Thymus (tissue), 11 donors: Measurements from ENCODE around the gene B4GALT6. TPM values are rescaled to one million over a fixed set of nuclear protein-coding genes. Genes with fewer than 3 reads are reported as not detected.

Experiments
- DNase-seq, 9 donors: peaks; one replicate each; pipeline ENCODE4 v3.0.0-alpha.2; 2013; ENCODE audit warnings: low spot score in 9 of 9, low read depth in 6 of 9, missing footprints in 1 of 9
- H3K27ac ChIP-seq, 2 donors: one replicate each; pipeline ENCODE4 v1.5.1; 2013; ENCODE audit warnings: control low read depth in 1 of 2, low read depth in 1 of 2, low read length in 1 of 2, mild to moderate bottlenecking in 1 of 2, moderate library complexity in 1 of 2
- H3K27me3 ChIP-seq, 2 donors: one replicate each; pipeline ENCODE4 v1.5.1; 2013; ENCODE audit warnings: low read length in 1 of 2; ENCODE audit not compliant: control insufficient read depth in 2 of 2, insufficient read depth in 1 of 2
- H3K36me3 ChIP-seq, 2 donors: one replicate each; pipeline ENCODE4 v1.5.1; 2013; ENCODE audit warnings: low read length in 1 of 2, mild to moderate bottlenecking in 1 of 2, moderate library complexity in 1 of 2; ENCODE audit not compliant: control insufficient read depth in 2 of 2, insufficient read depth in 2 of 2
- H3K4me1 ChIP-seq, 2 donors: one replicate each; pipeline ENCODE4 v1.5.1; 2013; ENCODE audit warnings: low read length in 2 of 2; ENCODE audit not compliant: control insufficient read depth in 2 of 2, insufficient read depth in 2 of 2
- H3K4me3 ChIP-seq, 2 donors: one replicate each; pipeline ENCODE4 v1.5.1; 2013; ENCODE audit warnings: low read length in 2 of 2, control low read depth in 1 of 2, mild to moderate bottlenecking in 1 of 2
- H3K9me3 ChIP-seq, 2 donors: one replicate each; pipeline ENCODE4 v1.5.1; 2013; ENCODE audit warnings: low read length in 1 of 2, mild to moderate bottlenecking in 1 of 2; ENCODE audit not compliant: control insufficient read depth in 2 of 2, insufficient read depth in 1 of 2
- WGBS: extraction: QIAGEN DNeasy Blood & Tissue Kit; methylation state at CpG from one replicate; pipeline ENCODE4 v1.1.7; 2013; 5-methylcytosine and 5-hydroxymethylcytosine counted together
- polyA plus RNA-seq: library from polyadenylated mRNA; stranded (reverse); fragments of 200-250 nt; gene quantifications from one replicate; pipeline ENCODE4 v1.2.3, GENCODE V29; 2013
- total RNA-seq: library from RNA; stranded (reverse); fragments of 120-200 nt; gene quantifications from one replicate; pipeline ENCODE4 v1.2.4, GENCODE V29; 2013
- donor health status: healthy.

B4GALT6 gene
- total and polyA plus RNA-seq, 2 donors, result 6.6 to 9.5 TPM

DNA sequence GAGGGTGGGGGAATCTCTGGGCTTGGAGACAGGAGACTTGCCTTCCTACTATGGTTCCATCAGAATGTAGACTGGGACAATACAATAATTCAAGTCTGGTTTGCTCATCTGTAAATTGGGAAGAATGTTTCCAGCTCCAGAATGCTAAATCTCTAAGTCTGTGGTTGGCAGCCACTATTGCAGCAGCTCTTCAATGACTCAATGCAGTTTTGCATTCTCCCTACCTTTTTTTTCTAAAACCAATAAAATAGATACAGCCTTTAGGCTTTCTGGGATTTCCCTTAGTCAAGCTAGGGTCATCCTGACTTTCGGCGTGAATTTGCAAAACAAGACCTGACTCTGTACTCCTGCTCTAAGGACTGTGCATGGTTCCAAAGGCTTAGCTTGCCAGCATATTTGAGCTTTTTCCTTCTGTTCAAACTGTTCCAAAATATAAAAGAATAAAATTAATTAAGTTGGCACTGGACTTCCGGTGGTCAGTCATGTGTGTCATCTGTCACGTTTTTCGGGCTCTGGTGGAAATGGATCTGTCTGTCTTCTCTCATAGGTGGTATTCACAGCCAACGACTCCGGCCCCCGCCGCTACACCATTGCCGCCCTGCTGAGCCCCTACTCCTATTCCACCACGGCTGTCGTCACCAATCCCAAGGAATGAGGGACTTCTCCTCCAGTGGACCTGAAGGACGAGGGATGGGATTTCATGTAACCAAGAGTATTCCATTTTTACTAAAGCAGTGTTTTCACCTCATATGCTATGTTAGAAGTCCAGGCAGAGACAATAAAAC lies 86.2 kb downstream of the B4GALT6 start:
- Histone ChIP-seq H3K36me3 (no peaks in the 10 kb centered on the region), H3K4me3 (no peak overlapping the region), H3K9me3 (no peaks in the 10 kb centered on the region), H3K27me3 (no peaks in the 10 kb centered on the region), H3K27ac (no peak overlapping the region), H3K4me1 (no peaks in the 10 kb centered on the region)
- DNase-seq, result no peak
- WGBS, result 97% methylated on average over 13 of the region's 13 CpGs

DNA sequence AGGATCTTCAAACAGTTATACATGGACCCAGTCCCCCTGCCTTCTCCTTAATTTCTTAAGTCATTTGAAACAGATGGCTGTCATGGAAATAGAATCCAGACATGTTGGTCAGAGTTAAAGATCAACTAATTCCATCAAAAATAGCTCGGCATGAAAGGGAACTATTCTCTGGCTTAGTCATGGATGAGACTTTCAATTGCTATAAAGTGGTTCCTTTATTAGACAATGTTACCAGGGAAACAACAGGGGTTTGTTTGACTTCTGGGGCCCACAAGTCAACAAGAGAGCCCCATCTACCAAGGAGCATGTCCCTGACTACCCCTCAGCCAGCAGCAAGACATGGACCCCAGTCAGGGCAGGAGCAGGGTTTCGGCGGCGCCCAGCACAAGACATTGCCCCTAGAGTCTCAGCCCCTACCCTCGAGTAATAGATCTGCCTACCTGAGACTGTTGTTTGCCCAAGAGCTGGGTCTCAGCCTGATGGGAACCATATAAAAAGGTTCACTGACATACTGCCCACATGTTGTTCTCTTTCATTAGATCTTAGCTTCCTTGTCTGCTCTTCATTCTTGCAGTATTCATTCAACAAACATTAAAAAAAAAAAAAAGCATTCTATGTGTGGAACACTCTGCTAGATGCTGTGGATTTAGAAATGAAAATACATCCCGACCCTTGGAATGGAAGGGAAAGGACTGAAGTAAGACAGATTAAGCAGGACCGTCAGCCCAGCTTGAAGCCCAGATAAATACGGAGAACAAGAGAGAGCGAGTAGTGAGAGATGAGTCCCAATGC lies 88.1 kb downstream of the B4GALT6 start:
- H3K4me1 ChIP-seq, result no peaks in the 10 kb centered on the region
- DNase-seq, result no peak
- H3K27ac ChIP-seq, result no peak overlapping the region
- H3K4me3 ChIP-seq, result no peak overlapping the region
- no peaks in the 10 kb centered on the region for H3K27me3 ChIP-seq
- no peaks in the 10 kb centered on the region for H3K36me3 ChIP-seq
- 97% methylated on average over 9 of the region's 9 CpGs for WGBS
- H3K9me3 ChIP-seq, result no peaks in the 10 kb centered on the region

DNA sequence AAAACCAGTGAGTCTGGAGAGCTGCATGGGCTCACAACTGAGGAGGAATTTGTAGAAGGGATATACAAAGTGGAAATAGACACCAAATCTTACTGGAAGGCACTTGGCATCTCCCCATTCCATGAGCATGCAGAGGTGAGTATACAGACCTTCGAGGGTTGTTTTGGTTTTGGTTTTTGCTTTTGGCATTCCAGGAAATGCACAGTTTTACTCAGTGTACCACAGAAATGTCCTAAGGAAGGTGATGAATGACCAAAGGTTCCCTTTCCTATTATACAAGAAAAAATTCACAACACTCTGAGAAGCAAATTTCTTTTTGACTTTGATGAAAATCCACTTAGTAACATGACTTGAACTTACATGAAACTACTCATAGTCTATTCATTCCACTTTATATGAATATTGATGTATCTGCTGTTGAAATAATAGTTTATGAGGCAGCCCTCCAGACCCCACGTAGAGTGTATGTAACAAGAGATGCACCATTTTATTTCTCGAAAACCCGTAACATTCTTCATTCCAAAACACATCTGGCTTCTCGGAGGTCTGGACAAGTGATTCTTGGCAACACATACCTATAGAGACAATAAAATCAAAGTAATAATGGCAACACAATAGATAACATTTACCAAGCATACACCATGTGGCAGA lies 89.1 kb downstream of the B4GALT6 start:
- H3K4me1 ChIP-seq, result no peaks in the 10 kb centered on the region
- 85% methylated on average over 5 of the region's 5 CpGs for WGBS

DNA sequence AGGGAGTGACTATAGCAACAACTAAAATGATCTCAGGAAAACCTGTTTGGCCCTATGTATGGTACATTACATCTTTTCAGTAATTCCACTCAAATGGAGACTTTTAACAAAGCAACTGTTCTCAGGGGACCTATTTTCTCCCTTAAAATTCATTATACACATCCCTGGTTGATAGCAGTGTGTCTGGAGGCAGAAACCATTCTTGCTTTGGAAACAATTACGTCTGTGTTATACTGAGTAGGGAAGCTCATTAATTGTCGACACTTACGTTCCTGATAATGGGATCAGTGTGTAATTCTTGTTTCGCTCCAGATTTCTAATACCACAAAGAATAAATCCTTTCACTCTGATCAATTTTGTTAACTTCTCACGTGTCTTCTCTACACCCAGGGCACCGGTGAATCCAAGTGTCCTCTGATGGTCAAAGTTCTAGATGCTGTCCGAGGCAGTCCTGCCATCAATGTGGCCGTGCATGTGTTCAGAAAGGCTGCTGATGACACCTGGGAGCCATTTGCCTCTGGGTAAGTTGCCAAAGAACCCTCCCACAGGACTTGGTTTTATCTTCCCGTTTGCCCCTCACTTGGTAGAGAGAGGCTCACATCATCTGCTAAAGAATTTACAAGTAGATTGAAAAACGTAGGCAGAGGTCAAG lies 91.7 kb downstream of the B4GALT6 start:
- WGBS, result 95% methylated on average over 10 of the region's 10 CpGs
- Histone ChIP-seq H3K4me3 (no peak overlapping the region), H3K27me3 (no peaks in the 10 kb centered on the region), H3K9me3 (no peaks in the 10 kb centered on the region), H3K4me1 (no peaks in the 10 kb centered on the region), H3K36me3 (no peaks in the 10 kb centered on the region), H3K27ac (no peak overlapping the region)
- DNase-seq, result no peak

More for the DNA sequence above, 89.1 kb downstream of the B4GALT6 start:
- H3K27me3 ChIP-seq, result no peaks in the 10 kb centered on the region
- no peaks in the 10 kb centered on the region for H3K36me3 ChIP-seq
- no peak overlapping the region for H3K27ac ChIP-seq
- no peak overlapping the region for H3K4me3 ChIP-seq
- DNase-seq, result no peak
- no peaks in the 10 kb centered on the region for H3K9me3 ChIP-seq

DNA sequence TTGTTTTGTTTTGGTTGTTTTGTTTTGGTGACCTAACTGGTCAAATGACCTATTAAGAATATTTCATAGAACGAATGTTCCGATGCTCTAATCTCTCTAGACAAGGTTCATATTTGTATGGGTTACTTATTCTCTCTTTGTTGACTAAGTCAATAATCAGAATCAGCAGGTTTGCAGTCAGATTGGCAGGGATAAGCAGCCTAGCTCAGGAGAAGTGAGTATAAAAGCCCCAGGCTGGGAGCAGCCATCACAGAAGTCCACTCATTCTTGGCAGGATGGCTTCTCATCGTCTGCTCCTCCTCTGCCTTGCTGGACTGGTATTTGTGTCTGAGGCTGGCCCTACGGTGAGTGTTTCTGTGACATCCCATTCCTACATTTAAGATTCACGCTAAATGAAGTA lies 92.8 kb downstream of the B4GALT6 start, which contains the start of gene TTR:
Gene TTR, plus strand, starts transcription at position 250 of the 400 bp plus-strand sequence. Its CDS starts 26 bp downstream, at position 276.
- H3K27me3 ChIP-seq, result no peaks in the 10 kb centered on the region
- no peak within 1 kb of the TSS for H3K4me3 ChIP-seq
- no peaks in the 10 kb centered on the region for H3K9me3 ChIP-seq
- no peak for DNase-seq
- H3K27ac ChIP-seq, result no peak within 1 kb of the TSS
- no peaks in the 10 kb centered on the region for H3K4me1 ChIP-seq
- 96% methylated on average over 5 of the region's 5 CpGs for WGBS
- no peaks in the 10 kb centered on the region for H3K36me3 ChIP-seq

DNA sequence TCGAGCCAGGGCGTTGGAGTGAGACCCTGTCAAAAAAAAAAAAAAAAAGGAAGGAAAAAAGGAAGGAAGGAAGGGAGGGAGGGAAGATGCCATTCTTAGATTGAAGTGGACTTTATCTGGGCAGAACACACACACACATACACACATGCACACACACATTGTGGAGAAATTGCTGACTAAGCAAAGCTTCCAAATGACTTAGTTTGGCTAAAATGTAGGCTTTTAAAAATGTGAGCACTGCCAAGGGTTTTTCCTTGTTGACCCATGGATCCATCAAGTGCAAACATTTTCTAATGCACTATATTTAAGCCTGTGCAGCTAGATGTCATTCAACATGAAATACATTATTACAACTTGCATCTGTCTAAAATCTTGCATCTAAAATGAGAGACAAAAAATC lies 93.3 kb downstream of the B4GALT6 start:
- no peaks in the 10 kb centered on the region for H3K27me3 ChIP-seq
- H3K36me3 ChIP-seq, result no peaks in the 10 kb centered on the region
- DNase-seq, result no peak
- H3K27ac ChIP-seq, result no peak overlapping the region
- no peak overlapping the region for H3K4me3 ChIP-seq
- H3K9me3 ChIP-seq, result no peaks in the 10 kb centered on the region
- WGBS, result 100% methylated on average over 2 of the region's 2 CpGs
- H3K4me1 ChIP-seq, result no peaks in the 10 kb centered on the region

DNA sequence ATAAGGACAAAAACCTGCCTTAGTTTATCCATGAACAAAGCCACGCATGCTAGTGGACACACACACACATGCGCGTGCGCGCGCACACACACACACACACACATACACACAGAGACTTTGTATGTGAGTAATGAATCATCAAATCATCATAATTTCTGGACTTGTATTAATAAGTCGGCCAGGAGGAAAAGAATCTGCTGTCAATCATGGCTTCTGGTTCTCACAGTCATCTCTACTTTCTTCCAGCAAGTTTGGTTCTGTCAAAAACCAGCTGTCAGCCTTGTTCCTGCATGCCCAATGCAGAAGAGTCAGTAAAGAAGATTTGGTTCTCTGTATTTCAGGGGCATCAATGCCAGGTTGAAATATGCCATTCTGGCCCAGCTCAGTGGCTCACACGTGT lies 93.8 kb downstream of the B4GALT6 start:
- H3K4me3 ChIP-seq, result no peak overlapping the region
- no peaks in the 10 kb centered on the region for H3K36me3 ChIP-seq
- whole genome bisulfite sequencing, result 91% methylated on average over 8 of the region's 8 CpGs
- H3K4me1 ChIP-seq, result no peaks in the 10 kb centered on the region
- no peak overlapping the region for H3K27ac ChIP-seq
- no peak for DNase-seq
- H3K27me3 ChIP-seq, result no peaks in the 10 kb centered on the region
- H3K9me3 ChIP-seq, result no peaks in the 10 kb centered on the region

DNA sequence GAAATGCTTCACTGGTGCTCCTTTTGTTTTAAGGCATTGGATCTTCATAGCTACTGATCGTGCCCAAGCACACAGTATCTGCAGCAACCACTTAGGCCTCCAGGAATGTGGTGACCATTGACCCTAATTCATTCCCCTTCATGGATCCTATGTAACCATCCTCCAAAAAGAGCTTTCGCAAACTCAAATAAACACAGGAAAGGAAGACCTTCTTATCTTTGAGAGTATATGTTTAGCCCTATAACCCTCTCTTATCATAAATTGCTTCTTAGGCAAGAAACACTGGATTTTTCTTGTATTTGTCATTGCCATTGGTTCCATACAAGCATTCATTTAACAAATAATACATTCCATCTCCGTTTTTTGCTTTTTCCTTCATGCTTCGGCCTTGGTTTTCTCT lies 96.9 kb downstream of the B4GALT6 start:
- Histone ChIP-seq H3K4me1 (no peaks in the 10 kb centered on the region), H3K36me3 (no peaks in the 10 kb centered on the region), H3K9me3 (no peaks in the 10 kb centered on the region), H3K27ac (no peak overlapping the region), H3K27me3 (no peaks in the 10 kb centered on the region), H3K4me3 (no peak overlapping the region)
- DNase-seq, result no peak
- 98% methylated on average over 4 of the region's 4 CpGs for WGBS
